Gastrocnemius medialis (tissue), 4 donors: ENCODE results near the gene PHC3.

Experiments
- POLR2A ChIP-seq, 2 donors: fragments of 450-650 bp; IDR thresholded peaks; one replicate each; pipeline ENCODE4 v1.6.1; 2017; ENCODE audit warnings: antibody characterized with exemption in 2 of 2, mild to moderate bottlenecking in 2 of 2, moderate library complexity in 2 of 2
- TF ChIP-seq, protein P1 (sequence below), 5 experiments: fragments of 450-650 bp in 3 of 5; fragments of 200-600 bp in 2 of 5; sonication (generic) in 2 of 5; IDR thresholded peaks in 4 of 5; conservative IDR thresholded peaks in 1 of 5; 1 replicate in 4 of 5; 2 replicates in 1 of 5; pipeline ENCODE4 v1.5.1; 2016 to 2019; ENCODE audit warnings: antibody characterized with exemption in 5 of 5, mild to moderate bottlenecking in 3 of 5, moderate library complexity in 3 of 5

DNA sequence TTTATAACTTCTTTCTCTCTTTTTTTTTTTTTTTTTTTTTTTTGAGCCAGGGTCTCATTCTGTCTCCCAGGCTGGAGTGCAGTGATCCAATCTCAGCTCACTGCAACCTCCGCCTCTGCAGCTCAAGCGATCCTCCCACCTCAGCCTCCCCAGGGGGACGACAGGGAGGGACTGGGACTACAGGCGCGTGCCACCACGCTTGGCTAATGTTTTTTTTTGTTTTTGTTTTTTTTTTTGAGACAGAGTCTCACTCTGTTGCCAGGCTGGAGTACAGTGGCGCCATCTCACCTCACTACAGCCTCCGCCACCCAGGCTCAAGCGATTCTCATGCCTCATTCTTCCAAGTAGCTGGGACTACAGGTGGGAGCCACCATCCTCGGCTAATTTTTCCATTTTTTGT lies 23.0 kb upstream of the PHC3 start:
- TF ChIP-seq, protein P1, sequence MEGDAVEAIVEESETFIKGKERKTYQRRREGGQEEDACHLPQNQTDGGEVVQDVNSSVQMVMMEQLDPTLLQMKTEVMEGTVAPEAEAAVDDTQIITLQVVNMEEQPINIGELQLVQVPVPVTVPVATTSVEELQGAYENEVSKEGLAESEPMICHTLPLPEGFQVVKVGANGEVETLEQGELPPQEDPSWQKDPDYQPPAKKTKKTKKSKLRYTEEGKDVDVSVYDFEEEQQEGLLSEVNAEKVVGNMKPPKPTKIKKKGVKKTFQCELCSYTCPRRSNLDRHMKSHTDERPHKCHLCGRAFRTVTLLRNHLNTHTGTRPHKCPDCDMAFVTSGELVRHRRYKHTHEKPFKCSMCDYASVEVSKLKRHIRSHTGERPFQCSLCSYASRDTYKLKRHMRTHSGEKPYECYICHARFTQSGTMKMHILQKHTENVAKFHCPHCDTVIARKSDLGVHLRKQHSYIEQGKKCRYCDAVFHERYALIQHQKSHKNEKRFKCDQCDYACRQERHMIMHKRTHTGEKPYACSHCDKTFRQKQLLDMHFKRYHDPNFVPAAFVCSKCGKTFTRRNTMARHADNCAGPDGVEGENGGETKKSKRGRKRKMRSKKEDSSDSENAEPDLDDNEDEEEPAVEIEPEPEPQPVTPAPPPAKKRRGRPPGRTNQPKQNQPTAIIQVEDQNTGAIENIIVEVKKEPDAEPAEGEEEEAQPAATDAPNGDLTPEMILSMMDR (IDR thresholded peaks at IDR 0.05 in 4 of 5, conservative IDR thresholded peaks at IDR 0.05 in 1 of 5): no peak
- no peak for TF ChIP-seq POLR2A (IDR thresholded peaks at IDR 0.05)
